SK-N-SH treated with all-trans-retinoic acid at 6 μM for 48 hours (cell line): ENCODE results near the gene SYDE1.

Source experiments
- ATAC-seq: fragments of 200-7000 bp; cut with Tn5 transposase; 3 replicates; pipeline ENCODE4 v1.9.1; 2020; ENCODE audit warnings: mild to moderate bottlenecking, moderate library complexity
- ARNTL ChIP-seq: fragments of 450-650 bp; formaldehyde crosslinking; IDR thresholded peaks from 2 replicates; pipeline ENCODE4 v1.5.0; 2020; ENCODE audit warnings: low read depth, mild to moderate bottlenecking, moderate library complexity, borderline replicate concordance
- BACH2 ChIP-seq: fragments of 250-450 bp; sonication (Bioruptor Pico); IDR thresholded peaks from 2 replicates; pipeline ENCODE4 v1.9.0; 2021; ENCODE audit warnings: mild to moderate bottlenecking, borderline replicate concordance
- CSDC2 ChIP-seq: fragments of 250-450 bp; sonication (Bioruptor Pico); IDR thresholded peaks from 2 replicates; pipeline ENCODE4 v1.5.0; 2020; ENCODE audit warnings: mild to moderate bottlenecking, moderate library complexity
- ESRRG ChIP-seq: fragments of 250-450 bp; sonication (Bioruptor Pico); IDR thresholded peaks from 2 replicates; pipeline ENCODE4 v1.6.1; 2021; ENCODE audit warnings: mild to moderate bottlenecking
- GLIS3 ChIP-seq: fragments of 250-450 bp; sonication (Bioruptor Pico); IDR thresholded peaks from 2 replicates; pipeline ENCODE4 v1.5.0; 2020; ENCODE audit warnings: mild to moderate bottlenecking, moderate library complexity
- SNAI2 ChIP-seq: fragments of 250-450 bp; sonication (Bioruptor Pico); IDR thresholded peaks from 2 replicates; pipeline ENCODE4 v1.5.0; 2020; ENCODE audit warnings: mild to moderate bottlenecking, moderate library complexity
- TCF4 ChIP-seq: fragments of 250-450 bp; sonication (Bioruptor Pico); IDR thresholded peaks from 2 replicates; pipeline ENCODE4 v1.8.0; 2021; ENCODE audit warnings: mild to moderate bottlenecking, moderate library complexity, borderline replicate concordance
- TOX ChIP-seq: fragments of 250-450 bp; sonication (Bioruptor Pico); IDR thresholded peaks from 2 replicates; pipeline ENCODE4 v1.8.0; 2021; ENCODE audit warnings: mild to moderate bottlenecking, moderate library complexity, borderline replicate concordance
- ZC3H10 ChIP-seq: fragments of 250-450 bp; sonication (Bioruptor Pico); IDR thresholded peaks from 2 replicates; pipeline ENCODE4 v1.5.1; 2021; ENCODE audit warnings: mild to moderate bottlenecking, moderate library complexity
- ZFP3 ChIP-seq: fragments of 250-450 bp; sonication (Bioruptor Pico); IDR thresholded peaks from 2 replicates; pipeline ENCODE4 v1.5.0; 2020; ENCODE audit warnings: mild to moderate bottlenecking, moderate library complexity
- ZFP30 ChIP-seq: fragments of 450-650 bp; formaldehyde crosslinking; IDR thresholded peaks from 2 replicates; pipeline ENCODE4 v1.5.0; 2022; ENCODE audit warnings: mild to moderate bottlenecking, moderate library complexity
- ZNF565 ChIP-seq: fragments of 450-650 bp; formaldehyde crosslinking; conservative IDR thresholded peaks from 2 replicates; pipeline ENCODE4 v1.5.0; 2020; ENCODE audit warnings: low read depth, mild to moderate bottlenecking, moderate library complexity
- ZNF70 ChIP-seq: fragments of 450-650 bp; formaldehyde crosslinking; IDR thresholded peaks from 2 replicates; pipeline ENCODE4 v1.5.0; 2020; ENCODE audit warnings: mild to moderate bottlenecking, moderate library complexity
- TF ChIP-seq, protein P1 (sequence below): fragments of 250-450 bp; sonication (Bioruptor Pico); IDR thresholded peaks from 2 replicates; pipeline ENCODE4 v1.5.1; 2021; ENCODE audit warnings: mild to moderate bottlenecking, moderate library complexity
- TF ChIP-seq, protein P2 (sequence below): fragments of 250-450 bp; sonication (Bioruptor Pico); IDR thresholded peaks from 2 replicates; pipeline ENCODE4 v1.8.0; 2020; ENCODE audit warnings: mild to moderate bottlenecking, moderate library complexity, borderline replicate concordance
- TF ChIP-seq, protein P3 (sequence below): fragments of 250-450 bp; sonication (Bioruptor Pico); IDR thresholded peaks from 2 replicates; pipeline ENCODE4 v1.8.0; 2021; ENCODE audit warnings: low read depth, mild to moderate bottlenecking, moderate library complexity, borderline replicate concordance
- TF ChIP-seq, protein P4 (sequence below): fragments of 250-450 bp; sonication (Bioruptor Pico); IDR thresholded peaks from 2 replicates; pipeline ENCODE4 v1.5.0; 2020; ENCODE audit warnings: mild to moderate bottlenecking, moderate library complexity

SYDE1 gene

DNA sequence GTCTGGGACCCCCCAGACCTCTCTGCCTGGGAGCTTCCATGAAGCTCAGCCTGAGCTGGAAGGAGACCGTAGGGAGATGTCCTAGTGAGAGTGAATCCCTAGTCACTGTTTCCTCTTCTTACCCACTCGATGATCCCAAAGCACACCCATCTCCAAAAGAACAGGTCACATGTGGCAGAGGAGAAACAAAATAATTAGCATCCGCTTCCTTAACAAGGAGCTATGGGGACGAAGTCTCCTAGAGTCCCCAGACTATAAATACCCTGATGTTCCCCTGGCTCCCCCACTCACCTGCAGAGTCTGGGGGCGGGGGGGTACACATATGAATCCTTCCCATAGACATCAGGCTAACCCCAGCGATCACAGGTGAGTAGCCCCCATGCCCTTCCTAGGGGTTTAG, 25.3 kb upstream of the SYDE1 start, which contains the start of gene OR1I1 (continued):
- TF ChIP-seq, protein P1, sequence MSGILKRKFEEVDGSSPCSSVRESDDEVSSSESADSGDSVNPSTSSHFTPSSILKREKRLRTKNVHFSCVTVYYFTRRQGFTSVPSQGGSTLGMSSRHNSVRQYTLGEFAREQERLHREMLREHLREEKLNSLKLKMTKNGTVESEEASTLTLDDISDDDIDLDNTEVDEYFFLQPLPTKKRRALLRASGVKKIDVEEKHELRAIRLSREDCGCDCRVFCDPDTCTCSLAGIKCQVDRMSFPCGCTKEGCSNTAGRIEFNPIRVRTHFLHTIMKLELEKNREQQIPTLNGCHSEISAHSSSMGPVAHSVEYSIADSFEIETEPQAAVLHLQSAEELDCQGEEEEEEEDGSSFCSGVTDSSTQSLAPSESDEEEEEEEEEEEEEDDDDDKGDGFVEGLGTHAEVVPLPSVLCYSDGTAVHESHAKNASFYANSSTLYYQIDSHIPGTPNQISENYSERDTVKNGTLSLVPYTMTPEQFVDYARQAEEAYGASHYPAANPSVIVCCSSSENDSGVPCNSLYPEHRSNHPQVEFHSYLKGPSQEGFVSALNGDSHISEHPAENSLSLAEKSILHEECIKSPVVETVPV (CRISPR knock-in tag): no peak
- TF ChIP-seq ESRRG (CRISPR knock-in tag): no peak
- TF ChIP-seq, protein P2, sequence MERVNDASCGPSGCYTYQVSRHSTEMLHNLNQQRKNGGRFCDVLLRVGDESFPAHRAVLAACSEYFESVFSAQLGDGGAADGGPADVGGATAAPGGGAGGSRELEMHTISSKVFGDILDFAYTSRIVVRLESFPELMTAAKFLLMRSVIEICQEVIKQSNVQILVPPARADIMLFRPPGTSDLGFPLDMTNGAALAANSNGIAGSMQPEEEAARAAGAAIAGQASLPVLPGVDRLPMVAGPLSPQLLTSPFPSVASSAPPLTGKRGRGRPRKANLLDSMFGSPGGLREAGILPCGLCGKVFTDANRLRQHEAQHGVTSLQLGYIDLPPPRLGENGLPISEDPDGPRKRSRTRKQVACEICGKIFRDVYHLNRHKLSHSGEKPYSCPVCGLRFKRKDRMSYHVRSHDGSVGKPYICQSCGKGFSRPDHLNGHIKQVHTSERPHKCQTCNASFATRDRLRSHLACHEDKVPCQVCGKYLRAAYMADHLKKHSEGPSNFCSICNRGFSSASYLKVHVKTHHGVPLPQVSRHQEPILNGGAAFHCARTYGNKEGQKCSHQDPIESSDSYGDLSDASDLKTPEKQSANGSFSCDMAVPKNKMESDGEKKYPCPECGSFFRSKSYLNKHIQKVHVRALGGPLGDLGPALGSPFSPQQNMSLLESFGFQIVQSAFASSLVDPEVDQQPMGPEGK: no peak

DNA sequence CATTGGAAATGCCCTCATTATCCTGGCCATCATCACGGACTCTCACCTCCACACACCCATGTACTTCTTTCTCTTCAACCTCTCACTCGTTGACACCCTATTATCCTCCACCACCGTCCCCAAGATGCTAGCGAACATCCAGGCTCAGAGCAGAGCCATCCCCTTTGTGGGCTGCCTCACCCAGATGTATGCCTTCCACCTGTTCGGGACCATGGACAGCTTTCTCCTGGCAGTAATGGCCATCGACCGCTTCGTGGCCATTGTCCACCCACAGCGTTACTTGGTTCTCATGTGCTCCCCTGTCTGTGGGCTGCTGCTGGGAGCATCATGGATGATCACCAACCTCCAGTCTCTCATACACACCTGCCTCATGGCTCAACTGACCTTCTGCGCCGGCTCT, 20.0 kb upstream of the SYDE1 start:
- ATAC-seq: no peak

DNA sequence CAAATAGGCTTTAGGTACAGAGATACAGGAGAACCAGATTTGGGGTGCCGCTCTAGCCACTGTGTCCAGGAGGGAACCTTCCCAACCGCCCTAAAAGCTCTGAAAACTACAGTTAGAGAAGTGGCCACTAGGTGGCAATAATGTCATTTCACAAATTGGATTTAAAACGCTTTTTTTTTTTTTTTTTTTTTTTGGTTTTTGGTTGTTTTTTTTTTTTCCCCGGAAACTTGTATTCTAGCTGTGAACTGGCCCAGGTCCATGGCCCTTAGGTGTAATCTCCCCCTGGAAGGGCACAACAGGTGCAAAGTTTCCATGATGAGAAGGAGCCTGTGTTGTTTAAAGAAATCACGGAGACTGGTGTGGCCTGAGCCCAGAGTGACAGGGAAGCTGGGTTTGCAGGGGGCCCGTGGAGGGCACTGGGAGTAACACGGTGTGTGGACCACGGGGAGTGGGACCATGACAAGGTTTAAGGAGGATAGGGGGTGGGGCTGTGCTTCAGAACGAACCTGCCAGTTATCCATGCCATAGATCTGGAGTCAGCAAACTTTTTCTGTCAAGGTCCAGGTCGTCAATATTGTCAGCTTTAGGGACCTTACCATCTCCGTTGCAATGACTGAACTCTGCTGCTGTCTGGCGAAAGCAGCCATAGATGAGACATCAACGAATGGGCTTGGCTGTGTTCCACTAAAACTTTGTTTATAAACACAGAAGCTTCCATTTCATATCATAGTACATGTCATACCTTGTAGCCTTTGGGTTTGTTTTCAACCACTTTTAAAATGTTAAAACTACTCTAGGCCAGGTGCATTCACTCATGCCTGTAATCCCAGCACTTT, 15.1 kb upstream of the SYDE1 start:
- ATAC-seq: peak; percentile 79
- TF ChIP-seq, protein P3, sequence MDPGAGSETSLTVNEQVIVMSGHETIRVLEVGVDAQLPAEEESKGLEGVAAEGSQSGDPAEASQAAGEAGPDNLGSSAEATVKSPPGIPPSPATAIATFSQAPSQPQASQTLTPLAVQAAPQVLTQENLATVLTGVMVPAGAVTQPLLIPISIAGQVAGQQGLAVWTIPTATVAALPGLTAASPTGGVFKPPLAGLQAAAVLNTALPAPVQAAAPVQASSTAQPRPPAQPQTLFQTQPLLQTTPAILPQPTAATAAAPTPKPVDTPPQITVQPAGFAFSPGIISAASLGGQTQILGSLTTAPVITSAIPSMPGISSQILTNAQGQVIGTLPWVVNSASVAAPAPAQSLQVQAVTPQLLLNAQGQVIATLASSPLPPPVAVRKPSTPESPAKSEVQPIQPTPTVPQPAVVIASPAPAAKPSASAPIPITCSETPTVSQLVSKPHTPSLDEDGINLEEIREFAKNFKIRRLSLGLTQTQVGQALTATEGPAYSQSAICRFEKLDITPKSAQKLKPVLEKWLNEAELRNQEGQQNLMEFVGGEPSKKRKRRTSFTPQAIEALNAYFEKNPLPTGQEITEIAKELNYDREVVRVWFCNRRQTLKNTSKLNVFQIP (CRISPR knock-in tag): no peak
- TF ChIP-seq ZC3H10 (no peak), ZNF565 (CRISPR knock-in tag) (no peak), GLIS3 (CRISPR knock-in tag) (no peak), ESRRG (CRISPR knock-in tag) (no peak), ZFP3 (CRISPR knock-in tag) (no peak), ZFP30 (CRISPR knock-in tag) (no peak), ARNTL (CRISPR knock-in tag) (no peak), TOX (CRISPR knock-in tag) (no peak), TCF4 (no peak), BACH2 (CRISPR knock-in tag) (no peak), SNAI2 (no peak), ZNF70 (no peak), CSDC2 (CRISPR knock-in tag) (no peak)
- TF ChIP-seq, protein P1 (CRISPR knock-in tag): no peak
- TF ChIP-seq, protein P4, sequence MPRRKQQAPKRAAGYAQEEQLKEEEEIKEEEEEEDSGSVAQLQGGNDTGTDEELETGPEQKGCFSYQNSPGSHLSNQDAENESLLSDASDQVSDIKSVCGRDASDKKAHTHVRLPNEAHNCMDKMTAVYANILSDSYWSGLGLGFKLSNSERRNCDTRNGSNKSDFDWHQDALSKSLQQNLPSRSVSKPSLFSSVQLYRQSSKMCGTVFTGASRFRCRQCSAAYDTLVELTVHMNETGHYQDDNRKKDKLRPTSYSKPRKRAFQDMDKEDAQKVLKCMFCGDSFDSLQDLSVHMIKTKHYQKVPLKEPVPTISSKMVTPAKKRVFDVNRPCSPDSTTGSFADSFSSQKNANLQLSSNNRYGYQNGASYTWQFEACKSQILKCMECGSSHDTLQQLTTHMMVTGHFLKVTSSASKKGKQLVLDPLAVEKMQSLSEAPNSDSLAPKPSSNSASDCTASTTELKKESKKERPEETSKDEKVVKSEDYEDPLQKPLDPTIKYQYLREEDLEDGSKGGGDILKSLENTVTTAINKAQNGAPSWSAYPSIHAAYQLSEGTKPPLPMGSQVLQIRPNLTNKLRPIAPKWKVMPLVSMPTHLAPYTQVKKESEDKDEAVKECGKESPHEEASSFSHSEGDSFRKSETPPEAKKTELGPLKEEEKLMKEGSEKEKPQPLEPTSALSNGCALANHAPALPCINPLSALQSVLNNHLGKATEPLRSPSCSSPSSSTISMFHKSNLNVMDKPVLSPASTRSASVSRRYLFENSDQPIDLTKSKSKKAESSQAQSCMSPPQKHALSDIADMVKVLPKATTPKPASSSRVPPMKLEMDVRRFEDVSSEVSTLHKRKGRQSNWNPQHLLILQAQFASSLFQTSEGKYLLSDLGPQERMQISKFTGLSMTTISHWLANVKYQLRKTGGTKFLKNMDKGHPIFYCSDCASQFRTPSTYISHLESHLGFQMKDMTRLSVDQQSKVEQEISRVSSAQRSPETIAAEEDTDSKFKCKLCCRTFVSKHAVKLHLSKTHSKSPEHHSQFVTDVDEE (CRISPR knock-in tag): no peak
- TF ChIP-seq, all 23 proteins: peak for 0

More for the DNA sequence above, 20.0 kb upstream of the SYDE1 start:
- no peak for TF ChIP-seq ZFP3 (CRISPR knock-in tag)
- TF ChIP-seq, protein P1 (CRISPR knock-in tag): no peak
- TF ChIP-seq ZC3H10: no peak
